ENCODE measurements around the gene PKD1L1. TPM values are rescaled to one million over a fixed set of nuclear protein-coding genes. Genes with fewer than 3 reads are reported as not detected.

The PKD1L1 gene
- total and polyA plus RNA-seq, 2 donors (not counting 1 experiment from before 2014, with no cell fraction given) = 0.59 to 0.70 TPM

- ATAC-seq (ENCODE audit: low read depth) = no peak
Observed at GRCh38 chr7:47815867-47816266, 132.4 kb downstream of the PKD1L1 start.

More at GRCh38 chr7:47815867-47816266, 132.4 kb downstream of the PKD1L1 start:
- no peaks in the 10 kb centered on the region for H3K9me3 ChIP-seq (ENCODE audit: control extremely low read depth in 1 of 3, control insufficient read depth in 2 of 3, insufficient read depth in 1 of 3, low read length in 2 of 3)
- no peak overlapping the region for H3K27ac ChIP-seq (ENCODE audit: low read length in 2 of 2)
- intact Hi-C loops (cut with micrococcal nuclease) = no loop called here
- no peak for TF ChIP-seq CTCF (IDR thresholded peaks at IDR 0.05)
- TF ChIP-seq EZH2 (IDR thresholded peaks at IDR 0.05; ENCODE audit: borderline replicate concordance, insufficient read depth, low read depth, low read length, poor library complexity, severe bottlenecking) = no peak
- Mint-ChIP-seq H3K4me1 (peaks cover 22% of the 10 kb centered on the region), H3K27ac (no peak overlapping the region), H3K27me3 (no peaks in the 10 kb centered on the region), H3K9me3 (ENCODE audit: insufficient read depth) (no peaks in the 10 kb centered on the region), H3K4me3 (no peak overlapping the region)
- H3K4me3 ChIP-seq (ENCODE audit: control extremely low read depth in 1 of 5, extremely low read depth in 1 of 5, insufficient read depth in 1 of 5, low read depth in 2 of 5, low read length in 4 of 5) = no peak overlapping the region
- H3K36me3 ChIP-seq (replicated peaks in 1 of 2; ENCODE audit: control extremely low read depth in 1 of 2, control insufficient read depth in 1 of 2, extremely low read depth in 1 of 2, insufficient read depth in 2 of 2, low read length in 1 of 2) = no peaks in the 10 kb centered on the region
- WGBS (ENCODE audit: insufficient coverage) = 95% methylated on average over 7 of the region's 9 CpGs
- H4K20me1 ChIP-seq (ENCODE audit: control insufficient read depth, insufficient read depth, low read length, poor library complexity, severe bottlenecking) = no peaks in the 10 kb centered on the region
- no peaks in the 10 kb centered on the region for H3K27me3 ChIP-seq (replicated peaks in 1 of 4; ENCODE audit: control extremely low read depth in 1 of 4, control insufficient read depth in 3 of 4, insufficient read depth in 4 of 4, low read length in 3 of 4)
- no peaks in the 10 kb centered on the region for H3K79me2 ChIP-seq (ENCODE audit: control insufficient read depth, insufficient read depth, low read length)
- peaks cover 7% of the 10 kb centered on the region in 2 donors for H3K4me1 ChIP-seq (ENCODE audit: control insufficient read depth in 2 of 2, insufficient read depth in 2 of 2, low read length in 2 of 2)
- H2AFZ ChIP-seq (ENCODE audit: insufficient read depth, low read depth, low read length, poor library complexity, severe bottlenecking) = no peak overlapping the region
- no peak overlapping the region for H3K9ac ChIP-seq (ENCODE audit: low read length)
- ChIA-PET POLR2A (no interaction called here), CTCF (interaction anchor here (1.8 kb wide), 1 partner anchor 550 kb away, joined by 6 read pairs; no protein-coding TSS in a partner anchor)
- H3K4me2 ChIP-seq (replicated peaks; ENCODE audit: low read depth, low read length, poor library complexity, severe bottlenecking) = no peak overlapping the region
- no peak for DNase-seq

Data from B cell (primary cell).